Ovary (tissue), 9 donors: ENCODE data around the gene CDK5RAP2. TPM values are rescaled to one million over a fixed set of nuclear protein-coding genes. Genes with fewer than 3 reads are reported as not detected.

Experiments used
- DNase-seq, 5 donors: peaks; one replicate each; pipeline ENCODE4 v3.0.0-alpha.2; 2019 to 2020
- H3K27ac ChIP-seq, 2 donors: fragments of 200-600 bp; one replicate each; pipeline versions ENCODE4 v1.5.1 to v1.8.0; 2019 to 2022
- H3K27me3 ChIP-seq: fragments of 200-600 bp; one replicate; pipeline ENCODE4 v1.8.0; 2022
- H3K36me3 ChIP-seq: fragments of 200-600 bp; sonication (generic); one replicate; pipeline ENCODE4 v1.5.1; 2019
- H3K4me1 ChIP-seq: one replicate; pipeline ENCODE4 v1.8.1; 2013; ENCODE audit warnings: mild to moderate bottlenecking, moderate library complexity; ENCODE audit not compliant: insufficient read depth
- H3K4me3 ChIP-seq: fragments of 200-600 bp; sonication (generic); one replicate; pipeline ENCODE4 v1.5.1; 2017
- H3K9me3 ChIP-seq, 2 donors: fragments of 200-600 bp in 1 of 2; sonication (generic) in 1 of 2; one replicate each; pipeline versions ENCODE4 v1.5.1 to v1.8.1; 2013 to 2019; ENCODE audit warnings: mild to moderate bottlenecking in 1 of 2, moderate library complexity in 1 of 2
- CTCF ChIP-seq, 3 donors: fragments of 450-650 bp in 2 of 3; fragments of 200-600 bp in 1 of 3; IDR thresholded peaks; one replicate each; pipeline versions ENCODE4 v1.5.1 to v1.8.0; 2016 to 2022; ENCODE audit warnings: antibody characterized with exemption in 3 of 3, mild to moderate bottlenecking in 1 of 3
- EP300 ChIP-seq: sonication (generic); formaldehyde crosslinking; IDR thresholded peaks from one replicate; pipeline ENCODE4 v1.6.1; 2017; ENCODE audit warnings: antibody characterized with exemption
- POLR2A ChIP-seq: fragments of 450-650 bp; IDR thresholded peaks from one replicate; pipeline ENCODE4 v1.6.1; 2017; ENCODE audit warnings: antibody characterized with exemption, mild to moderate bottlenecking, moderate library complexity
- WGBS, 3 donors: extraction: QIAGEN DNeasy Blood & Tissue Kit in 1 of 3; methylation state at CpG; one replicate each; pipeline versions ENCODE4 v1.1.5 to v1.1.7; 2013 to 2017; 5-methylcytosine and 5-hydroxymethylcytosine counted together
- intact Hi-C, 4 donors: fragments of 100-400 bp; cut with DNase I; formaldehyde crosslinking; loops; one replicate each; pipeline versions ENCODE4 v1.11.0 to v1.15.1; 2022 to 2023
- polyA plus RNA-seq, 2 donors: library from polyadenylated mRNA; stranded (reverse); fragments of 200-250 nt in 1 of 2; fragments of 350-450 nt in 1 of 2; fragmentation: Illumina TruSeq in 1 of 2; extraction: RNeasy Lipid Tissue Mini Kit (QIAGEN cat#74804) in 1 of 2; gene quantifications; one replicate each; pipeline ENCODE4 v1.2.3, GENCODE V29; 2013 to 2014
- total RNA-seq, 7 donors: library from RNA; depleted of rRNA in 2 of 7; stranded (reverse); fragments of >200 nt in 2 of 7; fragmentation: NEBNext Ultra II Directional in 3 of 7; extraction: Animal tissue kit (Norgen Biotek cat#: 25700) in 3 of 7; gene quantifications; one replicate each; pipeline versions ENCODE4 v1.1.0 to v1.2.4, GENCODE V29; 2016 to 2023
- donor health status: DM: no; HTN: no; CAD: no; lungs with moderate emphysema.
- donor health status: DM: no; HTN: no; CAD: no.
- donor health status: Bipolar disorder and iron deficiency.
- donor health status: DM: yes; HTN: yes; CAD: no.
- donor health status: DM: no; HTN: no; CAD: no.
- donor health status: DM: yes; HTN: yes; CAD: no.

CDK5RAP2 gene
- total and polyA plus RNA-seq, 9 donors = 30.8 to 61.1 (median 44.7) TPM

- 93 to 99% (median 94%) methylated on average over 7 of the region's 7 CpGs for WGBS, 3 donors
- no peaks in the 10 kb centered on the region for H3K36me3 ChIP-seq
- H3K4me1 ChIP-seq = peaks cover 13% of the 10 kb centered on the region
- no peak overlapping the region for H3K4me3 ChIP-seq
- no peaks in the 10 kb centered on the region for H3K27me3 ChIP-seq
- no peak for TF ChIP-seq EP300
- TF ChIP-seq CTCF (IDR thresholded peaks at IDR 0.05) = no peak
- no peak for TF ChIP-seq POLR2A
- no peaks in the 10 kb centered on the region for H3K9me3 ChIP-seq
- H3K27ac ChIP-seq = no peak overlapping the region
- intact Hi-C loops = no loop called here
- no peak for DNase-seq
Measured at GRCh38 chr9:120382453-120382852, 197.5 kb downstream of the CDK5RAP2 start.

GRCh38 chr9:120381839-120382238, 198.1 kb downstream of the CDK5RAP2 start:
- no peak for TF ChIP-seq EP300
- TF ChIP-seq CTCF (IDR thresholded peaks at IDR 0.05) = no peak
- TF ChIP-seq POLR2A = no peak
- H3K4me3 ChIP-seq = no peak overlapping the region
- H3K9me3 ChIP-seq = no peaks in the 10 kb centered on the region
- no peak overlapping the region for H3K27ac ChIP-seq
- no peaks in the 10 kb centered on the region for H3K36me3 ChIP-seq
- peaks cover 13% of the 10 kb centered on the region for H3K4me1 ChIP-seq
- H3K27me3 ChIP-seq = no peaks in the 10 kb centered on the region
- no peak for DNase-seq
- 83 to 85% (median 85%) methylated on average over 10 of the region's 10 CpGs for WGBS, 3 donors
- intact Hi-C loops = no loop called here

- Histone ChIP-seq H3K36me3 (no peaks in the 10 kb centered on the region), H3K27ac (no peak overlapping the region), H3K4me3 (no peak overlapping the region), H3K9me3 (no peaks in the 10 kb centered on the region), H3K27me3 (no peaks in the 10 kb centered on the region), H3K4me1 (peaks cover 8% of the 10 kb centered on the region)
- intact Hi-C loops = no loop called here
- DNase-seq = no peak
- WGBS, 3 donors = 96% methylated on average over 8 of the region's 8 CpGs
- no peak for TF ChIP-seq EP300
- TF ChIP-seq POLR2A = no peak
- no peak for TF ChIP-seq CTCF (IDR thresholded peaks at IDR 0.05)
Measured at GRCh38 chr9:120379611-120380010, 200.4 kb downstream of the CDK5RAP2 start.

- Histone ChIP-seq H3K4me1 (peaks cover 3% of the 10 kb centered on the region), H3K27me3 (no peaks in the 10 kb centered on the region), H3K36me3 (no peaks in the 10 kb centered on the region), H3K4me3 (no peak overlapping the region), H3K9me3 (no peaks in the 10 kb centered on the region), H3K27ac (no peak overlapping the region)
- 88 to 95% (median 90%) methylated on average over 5 of the region's 5 CpGs for WGBS, 3 donors
- no peak for DNase-seq
- TF ChIP-seq POLR2A = no peak
- intact Hi-C loops = no loop called here
Measured at GRCh38 chr9:120378680-120379079, 201.3 kb downstream of the CDK5RAP2 start.

- Histone ChIP-seq H3K9me3 (no peaks in the 10 kb centered on the region), H3K27me3 (no peaks in the 10 kb centered on the region), H3K36me3 (no peaks in the 10 kb centered on the region), H3K27ac (no peak overlapping the region), H3K4me3 (no peak overlapping the region), H3K4me1 (no peaks in the 10 kb centered on the region)
- intact Hi-C loops = no loop called here
- 89 to 90% (median 89%) methylated on average over 23 of the region's 23 CpGs for WGBS, 3 donors
- DNase-seq = no peak
- no peak for TF ChIP-seq EP300
- no peak for TF ChIP-seq CTCF (IDR thresholded peaks at IDR 0.05)
- TF ChIP-seq POLR2A = no peak
Measured at GRCh38 chr9:120377268-120378159, 202.5 kb downstream of the CDK5RAP2 start.
